ENCODE measurements around the gene RABL2A. TPM values are rescaled to one million over a fixed set of nuclear protein-coding genes. Genes with fewer than 3 reads are reported as not detected.
A peak's percentile ranks its signal among the peaks of the same experiment; 100 is the strongest.
"Not testable (repeated sequence)": the region's sequence is repeated elsewhere in the genome, so short reads cannot be mapped to it uniquely, and the experiment has no call there.

Gene RABL2A
- total RNA-seq, 4 donors from 2014 or later = 1.2 to 5.2 (median 2.7) TPM

- H3K4me1 ChIP-seq; H3K9me3 ChIP-seq; H3K27me3 ChIP-seq; in situ Hi-C loops (cut with MboI; ENCODE audit: low sequenced_read_pairs in 4 of 4); H3K36me3 ChIP-seq: not testable (repeated sequence)
- ATAC-seq (peak; percentile 94 to 97), DNase-seq (peak; percentile 64 to 86)
- intact Hi-C loops (cut with DNase I; ENCODE audit: low total_unique reads) = loop anchor here (5.0 kb wide), 1 partner anchor 154 kb away; the partner anchor contains the start of gene SLC35F5
- Histone ChIP-seq H3K4me3 (peak overlapping the region; percentile 60 to 76 (median 70)), H3K27ac (peak overlapping the region; percentile 79 to 95 (median 90))
- peak; percentile 53 to 64 for TF ChIP-seq POLR2A (IDR thresholded peaks at IDR 0.05)
These were observed 23.5 kb upstream of the RABL2A start for GRCh38 chr2:113603467-113604084.

DNA sequence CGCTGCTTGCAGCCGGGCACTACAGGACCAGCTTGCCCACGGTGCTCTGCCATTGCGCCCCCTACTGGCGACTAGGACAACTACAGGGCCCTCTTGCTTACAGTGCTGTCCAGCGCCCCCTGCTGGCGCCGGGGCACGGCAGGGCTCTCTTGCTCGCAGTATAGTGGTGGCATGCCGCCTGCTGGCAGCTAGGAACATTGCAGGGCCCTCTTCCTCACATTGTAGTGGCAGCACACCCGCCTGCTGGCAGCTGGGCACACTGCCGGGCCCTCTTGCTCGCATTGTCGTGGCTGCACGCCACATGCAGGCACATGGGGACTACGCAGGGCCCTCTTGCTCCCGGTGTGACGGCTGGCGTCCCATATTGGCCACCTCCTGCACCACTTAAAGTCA lies 23.0 kb upstream of the RABL2A start:
- H3K36me3 ChIP-seq; in situ Hi-C loops (cut with MboI; ENCODE audit: low sequenced_read_pairs in 4 of 4): not testable (repeated sequence)
- peak in 1 of 2 donors; percentile 32 for ATAC-seq

GRCh38 chr2:113604661-113605060 lies 22.4 kb upstream of the RABL2A start:
- in situ Hi-C loops (cut with MboI; ENCODE audit: low sequenced_read_pairs in 4 of 4); ATAC-seq; H3K27me3 ChIP-seq; DNase-seq; H3K36me3 ChIP-seq; H3K9me3 ChIP-seq; H3K4me3 ChIP-seq; H3K4me1 ChIP-seq: not testable (repeated sequence)
- intact Hi-C loops (cut with DNase I; ENCODE audit: low total_unique reads) = loop anchor here (5.0 kb wide), 1 partner anchor 153 kb away; the partner anchor contains the start of gene SLC35F5
- H3K27ac ChIP-seq = peak overlapping the region; percentile 79 to 95 (median 90)

More for the DNA sequence above, 23.0 kb upstream of the RABL2A start:
- peak; percentile 86 to 94 for DNase-seq
- intact Hi-C loops (cut with DNase I; ENCODE audit: low total_unique reads) = loop anchor here (5.0 kb wide), 1 partner anchor 153 kb away; the partner anchor contains the start of gene SLC35F5
- Histone ChIP-seq H3K27ac (peak overlapping the region; percentile 79 to 95 (median 90)), H3K4me3 (peak overlapping the region; percentile 60 to 76 (median 70))
- not testable (repeated sequence) for H3K27me3 ChIP-seq, H3K4me1 ChIP-seq, H3K9me3 ChIP-seq
- peak; percentile 98 to 100 (median 100) for TF ChIP-seq CTCF (IDR thresholded peaks at IDR 0.05 in 4 of 5, conservative IDR thresholded peaks at IDR 0.05 in 1 of 5)

DNA sequence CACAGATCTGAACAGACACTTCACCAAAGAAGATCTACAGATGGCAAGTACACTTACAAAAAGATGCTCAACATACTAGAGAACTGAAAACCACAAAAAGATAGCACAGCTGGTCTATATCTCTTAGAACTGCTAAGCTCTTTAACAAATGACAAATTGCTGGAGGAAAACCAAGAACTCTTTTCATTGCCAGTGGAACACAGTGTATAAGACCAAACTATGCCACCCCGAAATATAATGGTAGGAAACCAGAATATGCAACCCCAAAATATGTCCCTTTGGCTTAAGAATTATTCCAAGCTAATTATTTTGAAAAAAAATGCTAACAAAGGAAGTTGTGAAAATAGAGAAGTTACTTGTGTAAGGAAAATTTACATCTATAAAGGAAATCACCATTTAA lies 21.0 kb upstream of the RABL2A start:
- intact Hi-C loops (cut with DNase I; ENCODE audit: low total_unique reads); DNase-seq: not testable (repeated sequence)

GRCh38 chr2:113609822-113610221 lies 17.2 kb upstream of the RABL2A start:
- intact Hi-C loops (cut with DNase I; ENCODE audit: low total_unique reads); H3K9me3 ChIP-seq; H3K27me3 ChIP-seq; H3K27ac ChIP-seq; H3K36me3 ChIP-seq; DNase-seq; H3K4me1 ChIP-seq; H3K4me3 ChIP-seq; ATAC-seq; in situ Hi-C loops (cut with MboI; ENCODE audit: low sequenced_read_pairs in 4 of 4): not testable (repeated sequence)

More for the DNA sequence above, 21.0 kb upstream of the RABL2A start:
- H3K4me1 ChIP-seq; ATAC-seq; in situ Hi-C loops (cut with MboI; ENCODE audit: low sequenced_read_pairs in 4 of 4); H3K36me3 ChIP-seq; H3K9me3 ChIP-seq; H3K27me3 ChIP-seq; H3K27ac ChIP-seq; H3K4me3 ChIP-seq: not testable (repeated sequence)

DNA sequence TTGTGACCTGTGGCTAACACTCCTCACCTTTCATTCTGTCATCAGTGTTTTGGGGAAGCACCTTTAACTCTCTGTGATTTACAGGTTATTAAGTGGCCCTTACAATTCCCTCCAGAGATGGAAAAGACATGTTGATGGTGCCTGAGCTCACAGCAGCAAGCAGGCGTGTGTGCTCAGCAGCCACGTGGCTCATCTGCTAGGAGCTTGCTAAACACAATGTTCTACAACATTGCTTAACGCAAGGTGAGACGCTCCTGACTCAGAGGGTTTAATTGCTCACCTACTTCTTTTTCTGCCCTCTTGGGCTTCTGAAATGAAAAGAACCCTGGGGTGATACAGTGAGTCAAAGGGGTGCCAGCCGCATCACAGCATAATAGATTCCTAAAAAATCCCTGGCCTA lies 6.1 kb upstream of the RABL2A start:
- ATAC-seq; H3K9me3 ChIP-seq; H3K4me1 ChIP-seq; H3K27ac ChIP-seq; H3K27me3 ChIP-seq; DNase-seq; intact Hi-C loops (cut with DNase I; ENCODE audit: low total_unique reads); H3K36me3 ChIP-seq; in situ Hi-C loops (cut with MboI; ENCODE audit: low sequenced_read_pairs in 4 of 4); H3K4me3 ChIP-seq: not testable (repeated sequence)

GRCh38 chr2:113625906-113626305 lies 1.2 kb upstream of the RABL2A start:
- H3K36me3 ChIP-seq; H3K27ac ChIP-seq; DNase-seq; in situ Hi-C loops (cut with MboI; ENCODE audit: low sequenced_read_pairs in 4 of 4); ATAC-seq; H3K4me1 ChIP-seq; H3K4me3 ChIP-seq; H3K9me3 ChIP-seq; intact Hi-C loops (cut with DNase I; ENCODE audit: low total_unique reads); H3K27me3 ChIP-seq: not testable (repeated sequence)

GRCh38 chr2:113632849-113633345 lies 5.8 kb downstream of the RABL2A start:
- intact Hi-C loops (cut with DNase I; ENCODE audit: low total_unique reads); H3K27me3 ChIP-seq: not testable (repeated sequence)

DNA sequence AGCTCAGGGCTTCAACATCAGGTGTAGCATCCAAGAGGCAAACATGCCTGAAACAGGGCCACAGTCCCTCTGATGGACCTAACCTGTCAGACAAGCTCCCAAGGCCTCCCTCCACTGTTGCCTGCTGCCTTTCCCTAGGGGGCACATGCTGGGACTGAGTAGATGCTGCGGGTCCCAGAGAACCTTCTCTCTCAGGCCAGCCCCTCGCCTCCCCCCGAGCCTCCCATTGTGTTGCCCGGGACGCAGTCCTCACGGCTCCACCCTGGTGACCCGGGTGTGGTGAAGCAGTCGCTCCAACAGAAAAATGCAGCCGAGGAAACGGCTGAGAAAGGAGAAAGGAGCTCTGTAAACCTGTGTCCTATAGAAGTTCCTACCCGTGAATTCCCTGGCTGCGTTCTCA lies 8.3 kb downstream of the RABL2A start:
- H3K27me3 ChIP-seq; H3K36me3 ChIP-seq; DNase-seq; H3K4me1 ChIP-seq; H3K27ac ChIP-seq; H3K9me3 ChIP-seq; in situ Hi-C loops (cut with MboI; ENCODE audit: low sequenced_read_pairs in 4 of 4); intact Hi-C loops (cut with DNase I; ENCODE audit: low total_unique reads); H3K4me3 ChIP-seq; ATAC-seq: not testable (repeated sequence)

More at GRCh38 chr2:113632849-113633345, 5.8 kb downstream of the RABL2A start:
- H3K4me1 ChIP-seq; DNase-seq; H3K9me3 ChIP-seq; ATAC-seq; H3K36me3 ChIP-seq; H3K4me3 ChIP-seq; H3K27ac ChIP-seq; in situ Hi-C loops (cut with MboI; ENCODE audit: low sequenced_read_pairs in 4 of 4): not testable (repeated sequence)

DNA sequence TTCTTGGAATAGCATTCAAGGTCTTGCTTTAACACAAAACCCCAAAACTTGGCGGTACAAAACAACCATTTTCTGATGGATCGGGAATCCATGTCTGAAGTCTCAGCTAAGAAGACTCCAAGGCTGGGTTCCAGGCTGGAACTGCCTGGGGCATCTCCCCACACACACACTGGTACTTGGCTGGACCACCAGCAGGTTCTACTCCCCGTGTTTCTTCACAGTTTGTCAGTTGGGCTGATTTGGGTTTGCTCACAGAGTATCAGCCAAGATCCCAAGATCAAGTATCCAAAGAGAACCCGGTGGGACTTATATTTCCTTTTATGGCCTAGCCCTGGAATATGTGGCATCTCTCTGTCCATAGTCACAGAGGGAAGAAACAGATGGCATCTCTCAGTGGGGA lies 9.2 kb downstream of the RABL2A start:
- H3K9me3 ChIP-seq; H3K36me3 ChIP-seq; ATAC-seq; H3K27ac ChIP-seq; intact Hi-C loops (cut with DNase I; ENCODE audit: low total_unique reads); H3K4me3 ChIP-seq; DNase-seq; in situ Hi-C loops (cut with MboI; ENCODE audit: low sequenced_read_pairs in 4 of 4); H3K27me3 ChIP-seq; H3K4me1 ChIP-seq: not testable (repeated sequence)

DNA sequence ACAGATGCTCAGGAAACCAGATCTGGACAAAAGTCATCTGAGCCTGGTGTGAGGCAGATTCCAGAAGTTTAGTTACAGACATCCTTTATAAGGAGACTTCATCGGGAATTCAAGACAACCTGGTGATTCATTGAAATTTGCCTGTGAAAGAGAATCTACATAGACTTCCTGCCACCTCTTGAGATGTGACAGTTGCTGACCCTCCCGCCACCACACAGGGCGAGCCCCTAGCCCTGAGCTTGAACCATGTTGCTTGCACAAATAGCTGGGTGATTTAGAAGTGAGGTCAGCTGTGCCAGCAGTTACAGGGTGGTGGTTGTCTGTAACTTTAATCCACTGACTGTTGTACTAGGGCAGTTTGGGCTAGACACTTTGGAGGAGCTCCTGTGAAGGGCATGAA lies 11.0 kb downstream of the RABL2A start:
- DNase-seq; H3K9me3 ChIP-seq; H3K4me1 ChIP-seq; H3K4me3 ChIP-seq; intact Hi-C loops (cut with DNase I; ENCODE audit: low total_unique reads); H3K27me3 ChIP-seq; ATAC-seq; H3K36me3 ChIP-seq; in situ Hi-C loops (cut with MboI; ENCODE audit: low sequenced_read_pairs in 4 of 4); H3K27ac ChIP-seq: not testable (repeated sequence)

All from gastrocnemius medialis (tissue), 4 donors.